ENCODE results near the gene HAPLN3.
"Not testable (repeated sequence)": the region's sequence is repeated elsewhere in the genome, so short reads cannot be mapped to it uniquely, and the experiment has no call there.

Gene HAPLN3, protein sequence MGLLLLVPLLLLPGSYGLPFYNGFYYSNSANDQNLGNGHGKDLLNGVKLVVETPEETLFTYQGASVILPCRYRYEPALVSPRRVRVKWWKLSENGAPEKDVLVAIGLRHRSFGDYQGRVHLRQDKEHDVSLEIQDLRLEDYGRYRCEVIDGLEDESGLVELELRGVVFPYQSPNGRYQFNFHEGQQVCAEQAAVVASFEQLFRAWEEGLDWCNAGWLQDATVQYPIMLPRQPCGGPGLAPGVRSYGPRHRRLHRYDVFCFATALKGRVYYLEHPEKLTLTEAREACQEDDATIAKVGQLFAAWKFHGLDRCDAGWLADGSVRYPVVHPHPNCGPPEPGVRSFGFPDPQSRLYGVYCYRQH

DNA sequence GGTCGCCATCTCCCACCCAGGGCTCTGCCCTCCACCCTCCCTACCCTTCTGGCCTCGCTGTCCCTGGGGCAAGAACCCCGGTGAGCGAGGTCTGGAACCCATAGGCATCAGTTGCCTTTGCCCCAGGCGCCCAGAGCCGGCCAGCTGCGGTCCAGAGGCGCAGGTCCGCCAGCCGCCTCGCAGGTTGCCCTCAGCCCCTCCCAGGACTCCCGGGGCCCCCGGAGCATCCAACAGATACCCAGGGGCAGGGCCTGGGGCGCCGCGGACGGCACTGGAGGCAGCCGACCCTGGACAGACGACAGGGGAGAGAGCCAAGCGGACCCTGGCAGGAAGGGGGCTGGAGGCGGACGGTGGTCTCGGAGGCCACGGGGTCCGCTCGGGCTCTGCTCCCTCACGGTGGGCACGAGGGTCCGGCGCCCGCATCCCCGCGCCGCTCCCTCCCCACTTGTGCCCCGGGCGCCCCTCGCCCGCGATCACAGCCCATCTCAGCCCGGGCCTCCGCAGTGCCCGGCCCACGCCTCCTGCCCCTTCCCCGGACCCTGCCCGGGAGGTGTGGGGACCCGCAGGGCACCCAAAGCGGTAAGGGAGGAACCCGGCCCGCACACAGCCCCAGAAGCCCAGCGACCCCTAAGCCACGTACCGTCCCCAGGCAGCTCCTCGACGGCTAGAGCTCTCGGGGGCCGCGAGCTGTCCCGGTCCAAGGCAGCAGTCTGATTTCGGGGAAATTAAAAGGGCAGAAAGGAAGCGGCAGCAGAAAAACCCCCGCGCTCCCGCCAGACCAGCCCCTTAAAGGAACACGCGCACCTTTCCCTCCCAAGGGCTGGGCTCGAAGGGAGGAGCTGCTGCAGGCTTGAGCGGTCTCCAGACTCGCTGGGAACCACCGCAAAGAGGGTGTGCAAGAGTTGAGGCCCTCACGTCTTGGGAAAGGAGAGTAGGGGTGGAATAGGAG lies at the start of gene HAPLN3:
Gene HAPLN3, minus strand, starts transcription at position 726 of the 949 bp plus-strand sequence. CDS start 8,246 bp downstream, outside the sequence.
- DNase-seq, result no peak

DNA sequence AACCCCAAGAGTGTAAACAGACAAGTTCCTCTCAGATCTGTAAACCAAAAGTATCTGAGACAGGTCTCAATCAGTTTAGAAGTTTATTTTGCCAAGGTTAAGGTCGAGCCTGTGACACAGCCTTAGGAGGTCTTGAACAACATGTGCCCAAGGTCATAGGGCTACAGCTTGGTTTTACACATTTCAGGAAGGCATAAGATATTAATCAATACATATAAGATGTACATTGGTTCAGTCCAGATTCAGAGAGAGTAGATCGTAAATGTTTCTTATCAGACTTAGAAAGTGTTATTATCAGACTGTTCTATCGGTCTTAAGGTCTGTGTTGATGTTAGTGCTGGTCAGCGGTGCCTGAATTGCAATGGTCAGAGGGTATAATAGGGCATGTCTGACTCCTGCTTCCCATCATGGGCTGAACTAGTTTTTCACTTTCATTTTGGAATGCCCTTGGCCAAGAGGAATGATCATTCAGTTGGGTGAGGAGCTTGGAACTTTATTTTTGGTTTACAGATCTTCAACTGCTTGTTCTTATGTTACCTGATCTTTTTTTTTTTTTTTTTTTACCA lies 44.8 kb upstream of the HAPLN3 start:
- DNase-seq, result no peak

DNA sequence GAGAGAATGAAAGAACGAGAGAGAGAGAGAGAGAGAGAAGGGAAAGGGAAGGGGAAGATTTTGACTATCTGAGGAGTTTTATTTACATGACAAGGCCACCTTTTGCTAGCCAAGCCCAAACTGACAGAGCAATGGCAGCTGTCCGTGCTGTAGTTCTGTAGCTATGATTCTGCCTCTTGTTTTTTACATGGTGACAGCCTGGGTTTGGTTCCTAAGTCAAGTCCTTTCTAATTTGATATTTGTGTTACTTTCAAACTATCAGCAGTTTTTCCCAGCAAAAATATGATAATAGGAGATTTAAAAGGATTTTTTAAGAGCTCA lies 44.1 kb upstream of the HAPLN3 start:
- no peak for DNase-seq

DNA sequence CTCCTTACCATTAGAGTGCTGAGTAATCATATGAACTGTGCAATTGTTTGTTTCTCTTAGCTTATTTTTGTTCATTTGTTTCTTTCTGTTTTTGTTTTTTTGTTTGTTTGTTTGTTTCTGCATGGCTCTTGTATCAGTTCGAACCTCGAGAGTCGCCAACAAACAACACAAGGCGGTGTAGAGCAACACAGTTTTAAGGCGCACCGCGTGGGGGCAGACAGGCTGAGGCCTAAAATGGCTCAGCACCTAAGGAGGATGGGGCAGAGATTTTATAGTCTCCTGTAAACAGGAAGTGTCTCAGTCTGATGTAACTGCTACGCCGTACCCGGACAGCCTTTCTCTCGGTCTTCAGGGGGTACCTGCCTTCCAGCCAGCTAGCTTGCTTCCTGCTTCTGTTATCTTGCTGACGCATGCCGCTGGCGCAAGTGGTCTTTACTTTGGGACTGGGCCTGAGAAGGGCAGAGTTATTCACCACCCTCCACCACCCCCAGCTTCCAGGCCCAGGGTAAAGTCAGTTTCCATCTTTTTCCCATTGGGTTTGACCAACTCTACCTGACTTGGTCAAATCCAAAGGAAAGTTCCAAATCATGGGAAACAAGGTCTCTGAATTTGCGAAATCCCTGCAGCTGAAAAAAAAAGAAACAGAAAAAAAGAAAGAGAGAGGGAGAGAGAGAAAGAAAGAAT lies 43.6 kb upstream of the HAPLN3 start:
- no peak for DNase-seq

DNA sequence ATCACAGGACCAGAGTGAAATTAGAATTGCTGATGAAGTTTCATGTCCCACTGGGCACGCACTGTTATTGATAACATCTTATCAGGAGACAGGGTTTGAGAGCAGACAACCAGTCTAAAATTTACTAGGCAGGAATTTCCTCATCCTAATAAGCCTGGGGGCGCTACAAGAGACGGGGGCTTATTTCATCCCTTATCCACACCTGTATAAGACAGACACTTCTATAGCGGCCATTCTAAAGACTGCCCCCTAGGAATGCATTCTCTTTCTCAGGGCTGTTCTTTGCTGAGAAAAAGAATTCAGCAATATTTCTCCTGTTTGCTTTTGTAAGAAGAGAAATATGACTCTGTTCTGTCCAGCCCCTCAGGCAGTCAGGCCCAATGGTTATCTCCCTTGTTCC lies 39.1 kb upstream of the HAPLN3 start:
- DNase-seq, result not testable (repeated sequence)

DNA sequence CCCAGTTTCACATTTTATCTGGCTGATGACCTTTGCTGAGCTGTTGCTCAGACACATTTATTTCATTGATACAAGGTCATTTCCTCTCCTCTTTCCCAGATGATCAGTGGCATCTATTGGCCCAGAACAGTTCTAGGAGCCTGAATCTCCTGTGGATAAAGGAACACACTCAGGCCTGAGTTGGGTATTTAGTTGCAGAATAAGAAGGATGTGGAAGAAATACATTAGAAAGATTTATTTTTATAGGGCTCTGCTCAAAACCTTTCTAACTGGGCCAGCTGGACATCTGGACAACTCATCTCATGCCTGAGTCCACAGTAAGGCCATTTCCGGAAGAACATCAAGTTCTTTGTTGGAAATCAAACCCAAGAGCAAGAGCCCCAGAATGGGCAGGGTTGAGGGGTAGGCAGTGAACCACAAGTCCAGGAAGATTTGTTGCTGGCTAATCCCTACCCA lies 37.6 kb upstream of the HAPLN3 start:
- DNase-seq, result no peak

DNA sequence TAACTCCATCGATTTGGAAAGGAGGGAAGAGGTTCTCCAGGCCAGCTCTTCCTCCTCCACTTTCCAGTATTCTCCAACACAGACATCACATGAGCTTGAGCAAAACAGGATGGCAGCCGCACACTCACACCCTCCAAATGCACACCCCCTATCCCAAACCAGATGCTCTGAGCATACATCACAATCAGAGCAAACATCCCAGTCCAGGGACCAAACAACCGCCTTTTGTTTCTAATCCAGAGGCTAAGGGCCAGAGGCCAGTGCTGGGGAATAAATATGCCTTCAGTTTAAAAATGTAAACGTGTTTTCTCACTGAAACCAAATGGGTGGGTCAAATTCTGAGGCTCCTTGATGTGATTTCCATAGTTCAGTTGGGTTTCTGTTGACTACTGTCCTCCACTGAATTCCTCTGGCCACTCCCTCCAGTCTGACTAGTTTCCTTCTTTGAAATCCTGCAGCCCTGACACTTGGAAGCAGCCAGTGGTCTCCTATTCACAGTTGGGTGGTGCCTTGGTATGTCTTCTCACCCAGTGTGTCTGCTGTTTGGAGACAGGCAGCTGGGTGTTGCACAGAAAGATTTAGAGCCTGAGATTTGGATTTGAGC lies 37.0 kb upstream of the HAPLN3 start:
- no peak for DNase-seq

DNA sequence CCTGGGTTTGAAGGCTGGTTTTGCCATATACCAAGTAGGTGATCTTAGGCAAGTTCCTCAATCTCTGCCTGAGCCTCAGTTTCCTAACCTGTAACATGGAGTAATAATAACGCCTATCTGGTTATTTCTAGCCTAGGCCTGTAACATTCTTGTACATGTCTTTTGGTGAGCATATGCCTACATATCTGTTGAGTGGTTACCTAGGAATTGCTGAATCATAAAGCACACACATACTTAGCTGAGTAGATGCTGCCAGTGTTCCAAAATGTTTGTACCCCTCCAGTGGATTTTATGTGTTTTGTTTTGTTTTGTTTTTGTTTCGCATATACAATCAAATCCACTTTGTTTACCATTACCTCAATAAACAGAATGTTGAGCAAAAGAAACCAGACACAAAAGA lies 35.2 kb upstream of the HAPLN3 start:
- DNase-seq, result no peak

DNA sequence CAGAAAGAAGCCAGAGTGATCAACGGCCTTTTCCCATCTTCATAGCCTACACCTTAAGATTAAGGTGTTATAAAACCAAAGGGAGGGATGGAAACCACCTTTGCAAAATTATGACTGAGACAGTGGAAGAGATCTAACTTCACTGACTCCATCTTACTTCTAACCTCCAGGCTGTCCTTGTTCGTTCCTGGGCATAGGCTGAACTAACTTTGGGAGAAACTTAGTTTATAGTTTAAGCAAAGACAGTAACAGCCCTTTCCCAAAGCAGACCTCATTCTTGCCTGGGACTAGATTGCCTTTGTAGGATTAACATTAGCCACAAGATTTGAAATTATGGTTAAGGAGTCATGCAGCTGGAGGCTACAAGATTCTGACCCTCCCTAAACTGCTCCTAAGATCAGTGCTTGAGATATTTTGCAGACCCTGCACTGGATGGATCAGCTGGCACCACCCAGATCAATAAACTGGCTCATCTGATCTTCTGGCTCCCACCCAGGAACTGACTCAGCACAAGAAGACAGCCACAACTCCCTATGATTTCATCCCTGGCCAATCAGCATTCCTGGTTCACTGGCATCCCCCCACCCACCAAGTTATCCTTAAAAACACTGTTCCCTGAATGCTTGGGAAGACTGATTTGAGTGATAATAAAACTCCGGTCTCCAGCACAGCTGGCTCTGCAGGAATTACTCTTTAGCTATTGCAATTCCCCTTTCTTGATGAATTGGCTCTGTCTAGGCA lies 34.2 kb upstream of the HAPLN3 start:
- not testable (repeated sequence) for DNase-seq

DNA sequence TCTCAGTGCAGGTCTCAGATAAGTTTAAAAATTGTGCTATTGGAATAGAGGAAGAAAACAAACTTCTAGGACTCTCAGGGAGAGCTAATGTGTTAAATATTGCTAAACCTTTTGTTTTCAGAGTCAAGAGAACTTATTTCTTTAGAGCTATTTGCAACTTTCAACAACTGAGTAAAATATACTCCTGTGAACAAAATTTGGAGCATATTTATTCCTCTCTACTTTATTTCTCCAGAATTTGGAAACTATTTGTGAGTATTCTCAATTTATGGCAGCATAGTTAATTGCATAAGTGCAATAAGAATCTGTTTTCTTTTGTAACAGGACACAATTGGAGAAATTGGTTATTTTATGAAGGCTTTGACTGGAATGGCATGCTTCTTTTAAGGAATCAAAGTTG lies 32.8 kb upstream of the HAPLN3 start:
- DNase-seq, result not testable (repeated sequence)

DNA sequence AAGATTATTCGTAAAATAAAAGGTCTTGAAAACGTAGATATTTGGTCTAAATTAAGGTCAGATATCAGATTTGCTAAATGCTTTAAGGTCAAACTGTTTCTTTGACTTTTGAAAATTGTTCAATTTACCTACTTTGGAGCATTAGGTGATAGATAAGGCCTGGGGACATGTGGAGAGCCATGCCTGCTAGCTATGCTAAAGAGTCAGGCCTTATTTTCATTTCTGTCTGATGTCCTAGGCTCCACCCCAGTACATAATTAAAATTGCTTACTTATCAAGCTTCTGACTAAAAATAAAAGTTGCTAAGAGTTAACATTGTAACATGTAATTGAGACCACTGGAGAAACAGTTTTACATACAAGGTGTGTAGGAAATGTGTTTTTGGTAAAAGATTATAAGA lies 30.3 kb upstream of the HAPLN3 start:
- not testable (repeated sequence) for DNase-seq

DNA sequence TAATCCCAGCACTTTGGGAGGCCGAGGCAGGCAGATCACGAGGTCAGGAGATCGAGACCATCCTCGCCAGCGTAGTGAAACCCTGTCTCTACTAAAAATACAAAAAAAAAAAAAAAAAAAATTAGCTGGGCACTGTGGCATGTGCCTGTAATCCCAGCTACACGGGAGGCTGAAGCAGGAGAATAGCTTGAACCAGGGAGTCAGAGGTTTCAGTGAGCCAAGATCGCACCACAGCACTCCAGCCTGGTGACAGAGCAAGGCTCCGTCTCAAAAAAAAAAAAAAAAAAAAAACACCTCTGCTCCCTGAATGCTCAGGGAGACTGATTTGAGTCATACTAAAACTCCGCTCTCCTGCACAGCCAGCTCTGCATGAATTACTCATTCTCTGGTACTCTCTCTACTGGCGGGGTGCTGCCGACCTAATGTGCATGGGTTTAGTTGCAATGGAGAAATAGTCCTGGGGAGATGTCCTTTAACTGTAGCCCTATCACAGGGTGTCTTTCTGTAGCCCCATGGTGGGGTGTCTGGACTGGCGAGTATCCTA lies 25.6 kb upstream of the HAPLN3 start:
- not testable (repeated sequence) for DNase-seq

DNA sequence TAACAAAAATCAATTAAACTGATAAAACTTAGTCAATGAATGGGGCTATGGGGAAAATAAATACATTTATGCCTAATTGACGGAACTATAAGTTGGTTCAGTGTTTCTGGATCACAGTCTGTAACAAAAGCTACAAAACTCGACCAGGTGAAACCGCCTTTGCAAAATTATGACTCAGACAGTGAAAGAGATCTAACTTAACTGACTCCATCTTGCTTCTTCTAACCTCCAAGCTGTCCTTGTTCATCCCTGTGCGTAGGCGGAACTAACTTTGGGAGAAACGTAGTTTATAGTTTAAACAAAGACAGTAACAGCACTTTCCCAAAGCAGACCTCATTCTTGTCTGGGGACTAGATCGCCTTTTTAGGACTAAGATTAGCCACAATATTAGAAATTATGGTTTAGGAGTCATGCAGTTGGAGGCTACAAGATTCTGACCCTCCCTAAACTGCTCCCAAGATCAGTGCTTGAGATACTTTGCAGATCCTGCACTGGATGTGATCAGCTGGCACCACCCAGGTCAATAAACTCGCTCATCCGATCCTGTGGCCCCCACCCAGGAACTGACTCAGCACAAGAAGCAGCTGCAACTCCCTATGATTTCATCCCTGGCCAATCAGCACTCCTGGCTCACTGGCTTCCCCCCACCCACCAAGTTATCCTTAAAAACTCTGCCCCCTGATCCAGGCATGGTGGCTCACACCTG lies 25.0 kb upstream of the HAPLN3 start:
- DNase-seq, result no peak

DNA sequence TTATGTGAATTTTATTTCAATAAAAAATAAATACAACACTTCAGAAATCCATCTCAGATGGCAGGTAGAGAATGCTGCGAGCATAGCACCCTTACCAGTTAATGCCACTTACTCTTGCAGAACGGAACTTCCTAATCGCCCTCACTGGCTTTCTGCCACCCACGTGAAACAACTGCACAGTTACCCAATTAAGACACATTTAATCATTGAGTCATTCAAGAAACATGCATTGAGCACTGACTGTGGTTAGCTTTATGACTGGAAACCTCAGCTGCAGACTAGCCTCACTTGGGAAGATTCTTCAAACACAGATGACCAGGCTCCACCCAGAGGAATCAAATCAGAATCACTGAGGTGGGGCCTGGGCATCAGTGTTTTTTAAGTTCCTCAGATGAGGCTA lies 23.4 kb upstream of the HAPLN3 start:
- no peak for DNase-seq

DNA sequence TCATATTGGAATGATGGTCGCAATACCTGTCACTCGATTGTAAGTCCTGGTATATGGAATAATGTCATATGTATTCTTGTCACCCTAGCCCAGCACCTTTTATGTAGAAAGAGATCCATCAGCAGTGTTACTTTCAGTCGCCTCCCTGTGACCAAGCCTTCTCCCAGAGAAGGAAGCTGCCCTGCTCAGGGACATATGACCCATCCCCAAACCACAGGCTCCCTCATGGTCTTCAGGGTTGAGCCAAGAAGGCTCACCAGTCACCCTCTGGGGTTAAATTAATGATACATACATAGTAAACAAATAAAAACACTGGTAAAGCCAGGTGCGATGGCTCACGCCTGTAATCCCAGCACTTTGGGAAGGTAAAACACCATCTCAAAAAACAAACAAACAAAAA lies 22.4 kb upstream of the HAPLN3 start:
- DNase-seq, result no peak

DNA sequence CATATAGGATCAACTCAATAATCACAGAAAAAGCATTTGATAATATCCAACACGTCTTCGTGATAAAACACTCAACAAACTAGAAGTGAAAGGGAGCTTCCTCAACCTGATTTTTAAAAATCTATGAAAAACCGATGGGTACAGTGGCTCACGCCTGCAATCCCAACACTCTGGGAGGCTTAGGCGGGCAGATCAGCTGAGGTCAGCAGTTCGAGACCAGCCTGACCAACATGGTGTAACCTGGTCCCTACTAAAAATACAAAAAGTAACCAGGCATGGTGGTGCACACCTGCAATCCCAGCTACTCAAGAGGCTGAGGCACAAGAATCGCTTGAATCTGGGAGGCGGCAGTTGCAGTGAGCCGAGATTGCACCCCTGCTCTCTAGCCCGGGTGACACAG lies 20.0 kb upstream of the HAPLN3 start:
- no peak for DNase-seq

DNA sequence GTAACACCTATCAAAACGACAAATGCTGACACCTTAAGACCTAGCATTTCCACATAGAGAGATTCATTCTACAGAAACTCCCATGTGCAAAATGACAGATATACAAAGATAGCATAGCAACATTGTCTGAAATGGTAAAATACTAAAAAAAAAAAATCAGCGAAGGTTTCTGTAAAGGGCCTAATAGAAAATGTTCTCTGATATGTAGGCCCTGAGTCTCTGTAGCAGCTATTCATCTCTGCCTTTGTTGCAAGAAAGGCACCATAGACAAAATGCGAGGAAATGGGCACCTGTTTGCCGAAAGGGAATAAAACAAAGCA lies 18.5 kb upstream of the HAPLN3 start:
- no peak for DNase-seq

DNA sequence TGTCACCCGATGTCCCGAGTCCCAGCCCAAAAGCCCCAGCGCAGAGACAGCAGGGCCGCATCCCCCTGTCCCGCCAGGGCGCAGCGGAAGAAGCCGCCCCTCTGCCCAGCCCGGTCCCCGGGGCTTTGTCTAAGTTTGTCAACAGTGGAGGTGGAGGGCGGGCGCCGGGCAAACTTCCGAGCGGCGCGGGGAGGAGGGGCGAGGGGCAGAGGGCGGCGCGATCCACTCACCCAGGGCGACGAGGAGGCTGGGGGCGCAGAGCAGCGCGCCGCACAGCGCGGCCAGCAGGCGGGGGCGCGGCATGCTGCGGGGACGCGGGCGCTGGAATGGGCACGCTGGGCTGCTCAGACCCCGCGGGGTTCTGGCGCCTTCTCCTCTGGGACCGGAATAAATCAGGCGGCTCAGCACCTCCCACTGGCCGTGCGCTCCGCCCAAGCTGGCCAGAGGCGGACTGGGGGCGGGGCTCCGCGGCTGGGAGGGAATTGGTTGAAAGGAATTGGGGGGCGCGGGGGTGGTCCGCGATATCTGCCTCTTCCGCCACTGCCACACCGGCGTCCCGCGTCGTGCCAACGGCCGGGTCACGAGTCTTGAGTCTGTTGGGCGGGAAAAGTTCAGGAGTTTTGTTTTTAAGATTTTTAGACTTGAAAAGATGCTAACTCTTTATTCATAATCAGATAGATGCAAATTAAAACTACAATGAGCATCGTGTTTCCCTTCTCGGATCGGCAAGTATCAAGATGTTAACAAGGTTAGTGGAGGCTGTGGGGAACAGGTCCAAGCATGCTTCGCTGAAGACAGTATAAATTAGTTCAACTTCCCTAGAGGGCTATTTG lies 17.9 kb upstream of the HAPLN3 start, which contains the start of gene MFGE8:
Gene MFGE8, minus strand, starts transcription at position 363 of the 833 bp plus-strand sequence. Its CDS starts 60 bp downstream, at position 303.
- peak; percentile 23 for DNase-seq

DNA sequence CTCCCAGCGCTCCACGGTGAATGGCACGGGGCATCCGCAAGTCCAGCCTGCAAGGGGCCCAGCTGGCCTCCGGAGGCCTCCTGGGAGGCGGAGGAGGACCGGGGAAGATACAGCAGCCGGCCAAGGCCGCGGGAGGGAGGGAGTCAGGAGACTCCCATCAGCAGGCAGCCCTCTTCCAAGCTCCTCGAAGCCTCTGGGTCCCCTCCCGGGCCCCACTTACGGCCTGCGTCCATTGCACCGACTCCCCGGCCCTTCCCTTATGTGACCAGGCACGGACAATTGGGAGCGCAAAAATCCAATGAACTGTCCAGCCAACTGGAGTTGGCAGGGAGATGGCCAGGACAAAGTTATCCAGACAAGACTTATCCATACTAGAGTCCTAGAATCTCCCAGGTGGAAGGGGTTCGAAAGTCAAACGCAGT lies 17.2 kb upstream of the HAPLN3 start:
- DNase-seq, result no peak

DNA sequence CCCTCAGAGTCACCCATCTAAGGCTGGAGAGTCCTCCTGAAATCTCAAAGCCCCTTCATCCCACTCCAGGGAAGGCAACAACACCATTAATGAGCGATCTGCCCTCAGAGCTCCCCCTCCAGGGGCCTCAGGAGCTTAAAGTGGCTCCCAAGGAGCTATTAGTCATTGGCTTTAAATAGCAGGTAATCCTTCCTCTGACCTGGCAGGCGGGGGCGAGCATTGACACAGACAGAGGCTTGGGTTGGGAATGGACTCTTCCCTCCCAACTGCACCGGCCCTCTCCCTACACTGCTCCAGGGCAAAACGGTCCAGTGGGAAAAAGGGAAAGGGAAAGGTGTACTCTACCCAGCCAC lies 16.4 kb upstream of the HAPLN3 start:
- no peak for DNase-seq
